Measurements from ENCODE around the gene THAP6. TPM values are rescaled to one million over a fixed set of nuclear protein-coding genes. Genes with fewer than 3 reads are reported as not detected.
A peak's percentile ranks its signal among the peaks of the same experiment; 100 is the strongest.
"Not testable (repeated sequence)": the region's sequence is repeated elsewhere in the genome, so short reads cannot be mapped to it uniquely, and the experiment has no call there.

The THAP6 gene
- total RNA-seq, 1 donor from 2014 or later = 17.3 TPM

- H3K27ac Mint-ChIP-seq; H3K4me3 Mint-ChIP-seq; intact Hi-C loops (cut with micrococcal nuclease); DNase-seq (ENCODE audit: low spot score); H3K27me3 Mint-ChIP-seq (ENCODE audit: insufficient read depth); H3K4me1 Mint-ChIP-seq (ENCODE audit: low read depth): not testable (repeated sequence)
- Mint-ChIP-seq H3K36me3 (ENCODE audit: low read depth) (peaks cover 35% of the 10 kb centered on the region), H3K9me3 (peaks cover 16% of the 10 kb centered on the region)
Observed at GRCh38 chr4:75531536-75532143, 17.4 kb downstream of the THAP6 start.

DNA sequence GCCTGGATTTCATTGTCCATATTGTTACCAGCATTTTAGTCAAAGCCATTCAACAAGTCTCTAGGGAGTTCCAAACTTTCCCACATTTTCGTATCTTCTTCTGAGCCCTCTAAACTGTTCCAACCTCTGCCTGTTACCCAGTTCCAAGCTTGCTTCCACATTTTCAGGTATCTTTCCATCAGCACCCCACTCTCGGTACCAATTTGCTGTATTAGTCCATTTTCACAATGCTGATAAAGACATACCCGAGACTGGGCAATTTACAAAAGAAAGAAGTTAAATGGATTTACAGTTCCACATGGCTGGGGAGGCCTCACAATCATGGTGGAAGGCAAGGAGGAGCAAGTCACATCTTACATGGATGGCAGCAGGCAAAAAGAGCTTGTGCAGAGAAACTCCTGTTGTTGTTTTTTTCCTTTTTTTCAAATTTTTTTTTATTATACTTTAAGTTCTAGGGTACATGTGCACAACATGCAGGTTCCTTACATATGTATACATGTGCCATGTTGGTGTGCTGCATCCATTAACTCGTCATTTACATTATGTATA, 19.1 kb downstream of the THAP6 start:
- H3K27me3 Mint-ChIP-seq (ENCODE audit: insufficient read depth); H3K27ac Mint-ChIP-seq; DNase-seq (ENCODE audit: low spot score); H3K4me1 Mint-ChIP-seq (ENCODE audit: low read depth); intact Hi-C loops (cut with micrococcal nuclease); H3K4me3 Mint-ChIP-seq: not testable (repeated sequence)
- Mint-ChIP-seq H3K9me3 (peaks cover 16% of the 10 kb centered on the region), H3K36me3 (ENCODE audit: low read depth) (peaks cover 32% of the 10 kb centered on the region)

DNA sequence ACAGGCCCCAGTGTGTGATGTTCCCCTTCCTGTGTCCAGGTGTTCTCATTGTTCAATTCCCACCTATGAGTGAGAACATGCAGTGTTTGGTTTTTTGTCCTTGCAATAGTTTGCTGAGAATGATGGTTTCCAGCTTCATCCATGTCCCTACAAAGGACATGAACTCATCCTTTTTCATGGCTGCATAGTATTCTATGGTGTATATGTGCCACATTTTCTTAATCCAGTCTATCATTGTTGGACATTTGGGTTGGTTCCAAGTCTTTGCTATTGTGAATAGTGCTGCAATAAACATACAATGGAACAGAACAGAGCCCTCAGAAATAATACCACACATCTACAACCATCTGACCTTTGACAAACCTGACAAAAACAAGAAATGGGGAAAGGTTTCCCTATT, 19.7 kb downstream of the THAP6 start:
- not testable (repeated sequence) for H3K4me1 Mint-ChIP-seq (ENCODE audit: low read depth); H3K4me3 Mint-ChIP-seq

GRCh38 chr4:75537308-75537707, 23.0 kb downstream of the THAP6 start:
- H3K4me1 Mint-ChIP-seq (ENCODE audit: low read depth); DNase-seq (ENCODE audit: low spot score); H3K4me3 Mint-ChIP-seq; H3K27ac Mint-ChIP-seq; intact Hi-C loops (cut with micrococcal nuclease); H3K27me3 Mint-ChIP-seq (ENCODE audit: insufficient read depth): not testable (repeated sequence)
- Mint-ChIP-seq H3K36me3 (ENCODE audit: low read depth) (peaks cover 10% of the 10 kb centered on the region), H3K9me3 (peaks cover 12% of the 10 kb centered on the region)

More for the DNA sequence above, 19.7 kb downstream of the THAP6 start:
- Mint-ChIP-seq H3K9me3 (peaks cover 16% of the 10 kb centered on the region), H3K36me3 (ENCODE audit: low read depth) (peaks cover 32% of the 10 kb centered on the region)
- H3K27ac Mint-ChIP-seq; H3K27me3 Mint-ChIP-seq (ENCODE audit: insufficient read depth); intact Hi-C loops (cut with micrococcal nuclease); DNase-seq (ENCODE audit: low spot score): not testable (repeated sequence)

DNA sequence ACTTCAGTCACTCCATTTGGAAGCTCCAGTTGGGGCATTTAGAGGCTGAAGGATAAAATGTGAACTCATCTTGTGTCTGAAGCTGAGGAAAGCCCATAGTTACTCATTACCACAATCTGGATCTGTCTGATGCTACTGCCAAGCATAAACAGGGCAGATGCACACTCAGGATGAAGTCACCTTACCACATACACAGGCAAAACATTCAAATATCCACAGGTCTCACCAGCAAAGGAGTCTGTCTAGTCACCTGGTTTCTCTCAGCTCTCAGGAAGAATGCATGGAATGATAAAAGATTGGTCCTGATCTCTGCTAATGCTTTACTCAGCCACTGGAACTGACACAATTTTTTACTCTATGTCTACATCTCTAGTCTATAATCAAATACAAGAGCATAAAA, 28.6 kb downstream of the THAP6 start:
- intact Hi-C loops (cut with micrococcal nuclease) = no loop called here
- H3K4me1 Mint-ChIP-seq (ENCODE audit: low read depth) = no peaks in the 10 kb centered on the region
- no peak for DNase-seq (ENCODE audit: low spot score)
- H3K4me3 Mint-ChIP-seq = no peak overlapping the region
- H3K9me3 Mint-ChIP-seq = no peaks in the 10 kb centered on the region
- H3K36me3 Mint-ChIP-seq (ENCODE audit: low read depth) = no peaks in the 10 kb centered on the region
- H3K27me3 Mint-ChIP-seq (ENCODE audit: insufficient read depth) = no peaks in the 10 kb centered on the region
- no peak overlapping the region for H3K27ac Mint-ChIP-seq

GRCh38 chr4:75544220-75544619, 29.9 kb downstream of the THAP6 start:
- H3K4me1 Mint-ChIP-seq (ENCODE audit: low read depth); H3K27ac Mint-ChIP-seq; H3K4me3 Mint-ChIP-seq; DNase-seq (ENCODE audit: low spot score); H3K36me3 Mint-ChIP-seq (ENCODE audit: low read depth); intact Hi-C loops (cut with micrococcal nuclease); H3K9me3 Mint-ChIP-seq; H3K27me3 Mint-ChIP-seq (ENCODE audit: insufficient read depth): not testable (repeated sequence)

DNA sequence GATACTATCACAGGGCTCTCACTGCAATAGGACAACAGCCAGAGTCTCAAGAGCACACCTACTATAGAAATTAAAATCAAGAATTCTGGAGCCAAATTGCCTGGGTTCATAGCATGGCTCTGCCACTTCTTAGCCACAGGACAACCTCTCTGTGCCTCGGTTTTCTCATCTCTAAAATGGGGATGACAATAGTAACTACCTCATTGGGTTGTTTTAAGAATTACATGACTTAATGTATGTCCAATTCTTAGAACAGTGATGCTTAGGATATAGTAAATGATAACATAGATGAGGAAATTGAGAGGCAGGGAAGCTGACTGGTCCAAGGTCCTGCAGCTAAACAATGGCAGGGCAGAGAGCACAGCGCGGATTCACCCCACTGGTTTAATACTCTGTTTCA, 30.6 kb downstream of the THAP6 start:
- no peaks in the 10 kb centered on the region for H3K36me3 Mint-ChIP-seq (ENCODE audit: low read depth)
- no peak overlapping the region for H3K4me3 Mint-ChIP-seq
- no peaks in the 10 kb centered on the region for H3K9me3 Mint-ChIP-seq
- peaks cover 2% of the 10 kb centered on the region for H3K27me3 Mint-ChIP-seq (ENCODE audit: insufficient read depth)
- DNase-seq (ENCODE audit: low spot score) = no peak
- no peak overlapping the region for H3K27ac Mint-ChIP-seq
- no peaks in the 10 kb centered on the region for H3K4me1 Mint-ChIP-seq (ENCODE audit: low read depth)
- intact Hi-C loops (cut with micrococcal nuclease) = no loop called here

GRCh38 chr4:75545526-75545925, 31.3 kb downstream of the THAP6 start:
- Mint-ChIP-seq H3K4me3 (no peak overlapping the region), H3K9me3 (no peaks in the 10 kb centered on the region), H3K36me3 (ENCODE audit: low read depth) (no peaks in the 10 kb centered on the region), H3K4me1 (ENCODE audit: low read depth) (no peaks in the 10 kb centered on the region), H3K27me3 (ENCODE audit: insufficient read depth) (peaks cover 2% of the 10 kb centered on the region), H3K27ac (no peak overlapping the region)
- DNase-seq (ENCODE audit: low spot score) = no peak
- intact Hi-C loops (cut with micrococcal nuclease) = no loop called here

- Mint-ChIP-seq H3K9me3 (no peaks in the 10 kb centered on the region), H3K4me3 (no peak overlapping the region), H3K4me1 (ENCODE audit: low read depth) (no peaks in the 10 kb centered on the region), H3K27ac (no peak overlapping the region), H3K27me3 (ENCODE audit: insufficient read depth) (peaks cover 2% of the 10 kb centered on the region), H3K36me3 (ENCODE audit: low read depth) (no peaks in the 10 kb centered on the region)
- DNase-seq (ENCODE audit: low spot score) = no peak
- intact Hi-C loops (cut with micrococcal nuclease) = no loop called here
Observed at GRCh38 chr4:75547647-75548387, 33.5 kb downstream of the THAP6 start.

DNA sequence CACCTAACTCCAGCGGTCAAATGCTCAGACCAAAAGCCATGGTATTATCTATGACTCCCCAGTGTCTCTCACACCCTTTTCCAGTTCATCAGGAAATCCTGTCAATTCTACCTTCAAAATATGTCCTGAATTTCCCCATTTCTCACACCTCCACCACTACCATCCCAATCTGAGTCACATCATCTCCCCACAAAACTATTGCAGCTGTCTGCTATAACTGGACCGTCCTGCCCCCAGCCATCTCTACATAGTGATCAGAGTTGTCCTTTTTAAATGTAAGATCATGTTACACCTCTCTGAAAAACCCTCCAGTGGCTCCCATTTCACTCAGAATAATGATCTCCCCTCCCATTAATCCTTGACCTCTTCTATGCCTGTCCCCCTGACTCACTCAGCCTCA, 34.7 kb downstream of the THAP6 start:
- Mint-ChIP-seq H3K4me3 (no peak overlapping the region), H3K9me3 (no peaks in the 10 kb centered on the region), H3K4me1 (ENCODE audit: low read depth) (no peaks in the 10 kb centered on the region), H3K27me3 (ENCODE audit: insufficient read depth) (peaks cover 2% of the 10 kb centered on the region), H3K36me3 (ENCODE audit: low read depth) (no peaks in the 10 kb centered on the region), H3K27ac (no peak overlapping the region)
- DNase-seq (ENCODE audit: low spot score) = no peak
- intact Hi-C loops (cut with micrococcal nuclease) = no loop called here

DNA sequence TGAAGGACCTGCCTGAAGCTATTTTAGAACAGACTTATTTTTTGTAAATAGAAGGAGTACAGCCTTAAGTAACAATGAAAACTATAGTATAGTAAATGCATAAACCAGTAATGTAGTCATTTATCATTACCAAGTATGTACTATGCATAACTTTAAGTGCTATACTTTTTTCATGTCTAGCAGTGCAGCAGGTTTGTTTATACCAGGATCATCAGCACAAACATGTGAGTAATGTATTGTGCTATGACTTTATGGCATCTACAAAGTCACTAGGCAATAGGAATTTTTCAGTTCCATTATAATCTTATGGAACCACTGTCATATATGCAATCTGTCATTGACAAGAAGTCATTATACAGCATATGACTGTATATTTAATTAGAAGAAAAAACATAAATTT, 38.2 kb downstream of the THAP6 start:
- Mint-ChIP-seq H3K9me3 (no peaks in the 10 kb centered on the region), H3K4me1 (ENCODE audit: low read depth) (peaks cover under 1% of the 10 kb centered on the region)

GRCh38 chr4:75555294-75556164, 41.3 kb downstream of the THAP6 start, which contains the start of gene ODAPH:
ODAPH (plus strand) TSS chr4:75556066; CDS start chr4:75556083, 17 bp downstream.
- H3K4me1 Mint-ChIP-seq (ENCODE audit: low read depth) = peaks cover 5% of the 10 kb centered on the region
- H3K27me3 Mint-ChIP-seq (ENCODE audit: insufficient read depth) = no peaks in the 10 kb centered on the region
- intact Hi-C loops (cut with micrococcal nuclease) = no loop called here
- H3K9me3 Mint-ChIP-seq = no peaks in the 10 kb centered on the region
- peak; percentile 6 for DNase-seq (ENCODE audit: low spot score)
- no peaks in the 10 kb centered on the region for H3K36me3 Mint-ChIP-seq (ENCODE audit: low read depth)
- no peak within 1 kb of the TSS for H3K4me3 Mint-ChIP-seq
- H3K27ac Mint-ChIP-seq = no peak within 1 kb of the TSS

More for the DNA sequence above, 38.2 kb downstream of the THAP6 start:
- Mint-ChIP-seq H3K27ac (no peak overlapping the region), H3K27me3 (ENCODE audit: insufficient read depth) (peaks cover 2% of the 10 kb centered on the region), H3K4me3 (no peak overlapping the region), H3K36me3 (ENCODE audit: low read depth) (no peaks in the 10 kb centered on the region)
- DNase-seq (ENCODE audit: low spot score) = no peak
- intact Hi-C loops (cut with micrococcal nuclease) = no loop called here

Data from activated T-helper 1 cell treated with anti-CD3 and anti-CD28 coated beads, Interleukin-12 subunit alpha, Interleukin-12 subunit beta, Interleukin-2, Interleukin-4 antibody, amounts not matched to agents 30 ng/mL and 10 ng/mL and 1 ng/mL, durations not matched to agents 14 hours and 24 hours and 36 hours (primary cell).